T-helper 1 cell treated with Interleukin-12 subunit alpha and Interleukin-12 subunit beta and Interleukin-4 antibody, amounts not matched to agents 30 ng/mL and 1 ng/mL, for 36 hours (primary cell): ENCODE data around the gene AFAP1L2. TPM values are rescaled to one million over a fixed set of nuclear protein-coding genes. Genes with fewer than 3 reads are reported as not detected.

Source experiments
- intact Hi-C: fragments of 100-400 bp; cut with micrococcal nuclease; formaldehyde crosslinking; loops from one replicate; pipeline ENCODE4 v1.15.1; 2024
- total RNA-seq: library from RNA; stranded (reverse); gene quantifications from 2 replicates; pipeline ENCODE4 v1.2.3, GENCODE V29; 2022

Gene AFAP1L2
- total RNA-seq, 1 donor from 2014 or later, result 3.4 TPM

GRCh38 chr10:114250716-114251115 is 153.6 kb downstream of the AFAP1L2 start:
- intact Hi-C loops, result no loop called here

- intact Hi-C loops, result no loop called here
Observed at GRCh38 chr10:114250236-114250635, 154.1 kb downstream of the AFAP1L2 start.

DNA sequence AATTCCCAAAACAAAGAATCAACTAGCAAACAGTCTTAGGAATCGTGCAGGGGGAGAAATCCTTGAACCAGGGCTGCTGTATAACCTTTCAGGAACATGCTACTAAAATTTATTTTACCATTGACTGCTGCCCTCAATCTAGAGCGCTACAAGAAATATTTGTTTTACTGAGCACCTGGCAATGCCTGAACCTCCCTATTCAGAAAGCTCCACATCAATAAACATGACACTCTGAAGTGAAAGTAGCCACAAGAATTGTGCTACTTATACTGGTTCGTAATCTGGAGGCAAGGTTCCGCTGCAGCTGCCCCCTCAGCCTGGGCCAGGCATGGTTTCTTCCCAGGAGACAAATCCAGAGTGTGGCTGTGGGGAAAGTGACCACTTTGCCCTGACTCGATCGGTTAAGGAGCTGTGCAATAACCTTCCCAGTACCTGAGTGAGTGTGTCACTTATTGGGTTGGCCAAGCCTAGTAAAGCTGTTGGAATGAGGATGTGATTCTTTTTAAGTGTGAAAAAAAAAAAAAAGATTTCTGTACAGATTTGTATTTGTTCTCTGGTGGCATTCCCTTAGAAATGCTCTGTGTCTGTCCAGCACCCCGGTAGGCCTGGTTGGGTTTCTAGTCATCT is 157.5 kb downstream of the AFAP1L2 start:
- intact Hi-C loops, result no loop called here

GRCh38 chr10:114245121-114245791 is 159.0 kb downstream of the AFAP1L2 start:
- intact Hi-C loops, result no loop called here

Other genes starting within 250 kb of the AFAP1L2 start
- 19.4 and 20.5 TPM in 2 replicates for gene CCDC186, start 230.3 kb downstream of the AFAP1L2 start, total RNA-seq
- gene TDRD1, start 225.1 kb downstream of the AFAP1L2 start, total RNA-seq, result 0.05 and 0.10 TPM in 2 replicates
- not detected in 2 replicates for gene VWA2, start 165.2 kb downstream of the AFAP1L2 start, total RNA-seq